ENCODE data around the gene KRTAP25-1.

Gene KRTAP25-1

GRCh38 chr21:30245061-30245460, 44.3 kb downstream of the KRTAP25-1 start:
- no peak for DNase-seq

- no peak for DNase-seq
These were observed 45.6 kb downstream of the KRTAP25-1 start for GRCh38 chr21:30243691-30244090.

GRCh38 chr21:30240661-30241060, 48.7 kb downstream of the KRTAP25-1 start:
- no peak for DNase-seq

Measured in SIG-M5 (cell line).